Aorta (tissue), 5 donors: ENCODE data around the gene MMP13. TPM values are rescaled to one million over a fixed set of nuclear protein-coding genes. Genes with fewer than 3 reads are reported as not detected.

ENCODE experiments used
- ATAC-seq: fragments of 200-7000 bp; cut with Tn5 transposase; one replicate; pipeline ENCODE4 v1.9.1; 2022; ENCODE audit warnings: moderate library complexity; ENCODE audit not compliant: low FRiP score
- DNase-seq, 2 donors: peaks; one replicate each; pipeline ENCODE4 v3.0.0-alpha.2; 2020
- H3K27ac ChIP-seq, 2 donors: one replicate each; pipeline ENCODE4 v1.5.1; 2013; ENCODE audit warnings: low read length in 2 of 2, mild to moderate bottlenecking in 2 of 2, moderate library complexity in 2 of 2, control low read depth in 1 of 2, inconsistent platforms in 1 of 2, low read depth in 1 of 2
- H3K27me3 ChIP-seq, 2 donors: one replicate each; pipeline ENCODE4 v1.6.1; 2013; ENCODE audit warnings: control low read depth in 1 of 2, low read length in 1 of 2, mild to moderate bottlenecking in 1 of 2, moderate library complexity in 1 of 2; ENCODE audit not compliant: insufficient read depth in 2 of 2, control insufficient read depth in 1 of 2
- H3K36me3 ChIP-seq, 2 donors: one replicate each; pipeline ENCODE4 v1.6.1; 2013; ENCODE audit warnings: control low read depth in 1 of 2, low read length in 1 of 2, mild to moderate bottlenecking in 1 of 2; ENCODE audit not compliant: insufficient read depth in 2 of 2, control insufficient read depth in 1 of 2
- H3K4me1 ChIP-seq, 2 donors: one replicate each; pipeline ENCODE4 v1.6.1; 2013; ENCODE audit warnings: low read length in 2 of 2, control low read depth in 1 of 2, mild to moderate bottlenecking in 1 of 2, moderate library complexity in 1 of 2; ENCODE audit not compliant: insufficient read depth in 2 of 2, control insufficient read depth in 1 of 2
- H3K4me3 ChIP-seq, 2 donors: one replicate each; pipeline ENCODE4 v1.5.1; 2013; ENCODE audit warnings: low read length in 2 of 2, control low read depth in 1 of 2, mild to moderate bottlenecking in 1 of 2
- H3K9me3 ChIP-seq: one replicate; pipeline ENCODE4 v1.6.1; 2013; ENCODE audit warnings: mild to moderate bottlenecking, low read length; ENCODE audit not compliant: control insufficient read depth
- WGBS, 2 donors: extraction: QIAGEN DNeasy Blood & Tissue Kit; methylation state at CpG; one replicate each; pipeline ENCODE4 v1.1.7; 2013; 5-methylcytosine and 5-hydroxymethylcytosine counted together
- intact Hi-C, 2 donors: fragments of 100-400 bp; cut with DNase I; formaldehyde crosslinking; loops; one replicate each; pipeline versions ENCODE4 v1.14.2 to v1.15.0; 2022
- polyA plus RNA-seq, 2 donors: library from polyadenylated mRNA; stranded (reverse); fragments of 200-250 nt; gene quantifications; one replicate each; pipeline ENCODE4 v1.2.3, GENCODE V29; 2013
- total RNA-seq, 2 donors: library from RNA; stranded (reverse); fragmentation: NEBNext Ultra II Directional; extraction: Animal tissue kit (Norgen Biotek cat#: 25700); gene quantifications; one replicate each; pipeline ENCODE4 v1.2.1, GENCODE V29; 2021
- donor health status: healthy with polysubstance abuse.
- donor health status: Bipolar disorder and iron deficiency.
- donor health status: DM: no; HTN: no; CAD: no.
- donor health status: DM: no; HTN: no; CAD: no.
- donor health status: DM: yes; HTN: yes; CAD: no.

MMP13 gene
- total and polyA plus RNA-seq, 4 donors: 0.05 TPM; not detected in 3

DNA sequence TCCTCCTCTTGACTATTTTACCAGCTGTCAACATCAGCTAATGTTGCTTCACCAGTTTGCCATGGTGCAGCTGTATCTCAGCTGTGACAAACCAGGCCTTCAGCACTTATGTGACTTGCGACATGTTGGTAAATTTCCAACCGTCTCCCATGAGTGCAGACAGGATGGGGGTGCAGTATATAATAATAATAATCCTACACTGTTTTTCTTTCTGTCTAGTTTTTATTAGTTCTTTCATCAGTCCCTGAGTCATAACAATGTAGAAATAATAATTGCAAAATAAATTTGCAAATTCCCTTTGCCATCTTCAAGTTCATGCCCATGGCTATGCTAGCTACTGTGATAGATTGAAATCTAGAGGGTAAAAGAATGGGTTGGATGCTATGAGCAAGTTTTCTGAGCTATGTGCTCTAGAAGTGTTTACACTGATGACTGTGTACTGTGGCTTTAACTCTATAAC lies 4.9 kb downstream of the MMP13 start:
- DNase-seq (no peak), ATAC-seq (no peak)
- H3K9me3 ChIP-seq: no peaks in the 10 kb centered on the region
- peaks cover 0 to 2% of the 10 kb centered on the region in 2 donors for H3K27me3 ChIP-seq
- no peaks in the 10 kb centered on the region for H3K4me1 ChIP-seq
- no peaks in the 10 kb centered on the region for H3K36me3 ChIP-seq
- intact Hi-C loops: no loop called here
- WGBS, 2 donors: 18 to 21% methylated on average over 2 of the region's 2 CpGs
- no peak overlapping the region for H3K27ac ChIP-seq
- H3K4me3 ChIP-seq: no peak overlapping the region

DNA sequence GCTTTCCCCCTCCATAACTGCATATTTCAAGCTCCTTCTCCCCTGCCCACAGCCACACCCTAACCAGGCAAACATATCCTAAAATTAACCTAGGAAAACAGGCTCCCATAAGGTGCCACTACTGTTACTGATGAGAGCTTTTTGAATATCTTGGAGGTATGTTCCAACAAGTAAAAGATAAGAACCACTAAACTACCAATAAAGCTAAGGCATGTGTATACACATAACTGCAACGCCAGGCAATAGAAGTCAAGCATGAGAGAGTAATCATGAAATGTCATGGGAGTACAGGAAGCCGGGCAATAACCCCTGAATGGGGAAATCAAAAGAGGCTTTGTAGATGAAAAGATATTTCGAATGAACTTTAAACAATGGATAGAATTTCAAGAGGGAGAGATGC lies 9.3 kb downstream of the MMP13 start:
- Histone ChIP-seq H3K27ac (no peak overlapping the region), H3K4me1 (no peaks in the 10 kb centered on the region), H3K4me3 (no peak overlapping the region), H3K27me3 (no peaks in the 10 kb centered on the region), H3K9me3 (no peaks in the 10 kb centered on the region), H3K36me3 (no peaks in the 10 kb centered on the region)
- intact Hi-C loops: no loop called here
- 43 to 60% methylated on average over 3 of the region's 3 CpGs for WGBS, 2 donors
- DNase-seq (no peak), ATAC-seq (no peak)

DNA sequence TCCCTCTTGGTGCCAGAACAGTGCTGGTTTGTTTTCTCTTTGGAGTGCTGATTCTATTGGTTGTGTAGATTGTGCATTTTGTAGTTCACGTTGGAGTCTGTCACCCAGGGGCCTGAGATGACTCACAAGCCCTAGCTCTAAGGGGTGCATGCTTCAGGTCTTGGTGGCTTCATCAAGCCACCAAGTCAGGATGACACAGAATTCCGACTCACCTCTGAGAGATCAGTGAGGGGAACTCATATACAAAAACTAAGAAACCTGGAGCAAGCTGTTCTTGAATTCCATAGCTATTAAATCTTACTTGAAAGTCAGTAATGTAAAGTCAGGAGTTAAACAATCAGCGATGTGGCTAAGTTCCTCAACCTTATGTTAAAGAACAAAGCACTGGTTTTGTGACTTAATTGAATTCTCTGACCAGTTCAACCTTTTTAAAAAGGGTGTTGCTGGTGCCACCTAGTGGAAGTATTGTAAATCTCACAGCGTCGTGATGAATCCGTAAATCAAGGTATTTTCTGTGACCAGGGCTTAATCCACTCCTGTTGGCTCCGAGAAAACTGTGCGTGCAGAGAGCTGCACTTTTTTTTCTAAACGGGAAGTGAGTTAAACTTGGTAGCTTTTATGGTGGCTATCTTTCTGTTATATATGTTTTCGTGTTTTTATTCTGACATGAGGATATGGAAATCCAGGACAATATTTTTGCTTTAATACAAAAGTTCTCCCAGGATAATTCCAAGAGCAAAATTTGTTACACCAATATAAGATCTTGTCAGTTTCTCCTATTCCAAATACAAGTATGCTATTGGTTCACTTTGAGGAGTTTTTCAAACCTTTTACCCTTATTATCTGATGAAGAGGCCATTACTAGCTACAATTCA lies 14.6 kb downstream of the MMP13 start:
- Histone ChIP-seq H3K27ac (no peak overlapping the region), H3K27me3 (no peaks in the 10 kb centered on the region), H3K36me3 (no peaks in the 10 kb centered on the region), H3K4me3 (no peak overlapping the region), H3K9me3 (no peaks in the 10 kb centered on the region), H3K4me1 (no peaks in the 10 kb centered on the region)
- DNase-seq (no peak), ATAC-seq (no peak)
- intact Hi-C loops: loop anchor here in 1 of 2 donors (5.0 kb wide), 1 partner anchor 109 kb away; no protein-coding TSS in a partner anchor
- 19 to 22% methylated on average over 10 of the region's 10 CpGs for WGBS, 2 donors

DNA sequence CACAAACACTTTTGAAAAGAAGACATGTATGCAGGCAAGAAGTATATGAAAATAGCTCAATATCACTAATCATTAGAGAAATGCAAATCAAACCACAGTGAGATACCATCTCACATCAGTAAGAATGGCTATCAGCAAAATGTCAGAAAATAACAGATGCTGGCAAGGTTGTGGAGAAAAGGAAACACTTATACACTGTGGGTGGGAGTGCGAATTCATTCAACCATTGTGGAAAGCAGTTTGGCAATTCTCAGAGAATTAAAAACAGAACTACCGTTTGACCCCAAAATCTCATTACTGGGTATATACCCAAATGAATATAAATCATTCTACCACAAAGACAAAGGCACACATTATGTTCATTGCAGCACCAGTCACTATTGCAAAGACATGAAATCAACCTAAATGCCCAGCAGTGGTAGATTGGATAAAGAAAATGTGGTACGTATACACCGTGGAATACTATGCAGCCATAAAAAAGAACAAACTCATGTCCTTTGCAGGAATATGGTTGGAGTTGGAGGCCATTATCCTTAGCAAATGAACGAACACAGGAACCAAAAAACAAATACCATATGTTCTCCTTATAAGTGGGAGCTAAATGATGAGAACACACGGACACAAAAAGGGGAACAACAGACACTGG lies 18.5 kb downstream of the MMP13 start:
- whole genome bisulfite sequencing, 2 donors: 91 to 94% methylated on average over 6 of the region's 6 CpGs

DNA sequence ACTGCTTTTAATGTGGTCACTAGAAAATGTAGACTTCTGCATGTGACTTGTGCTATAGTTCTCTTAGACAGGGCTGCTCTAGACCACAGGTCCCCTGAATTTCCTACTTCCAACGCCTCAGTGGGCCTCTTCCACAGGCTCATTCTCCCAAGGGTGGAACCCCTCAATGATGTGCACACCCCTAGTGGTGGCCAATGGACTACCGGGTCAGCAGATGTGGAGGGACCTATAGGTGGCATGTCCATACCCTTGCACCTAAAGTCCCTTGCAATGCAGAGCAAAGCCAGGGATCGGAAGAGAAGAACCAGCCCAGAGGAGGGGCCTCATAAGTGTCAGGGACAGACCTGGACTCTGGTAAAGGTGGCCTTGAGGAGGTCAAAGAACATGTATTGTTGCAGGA lies 20.0 kb downstream of the MMP13 start:
- no peaks in the 10 kb centered on the region for H3K27me3 ChIP-seq
- no peak overlapping the region for H3K27ac ChIP-seq
- 91 to 96% methylated on average over 3 of the region's 3 CpGs for WGBS, 2 donors
- H3K4me1 ChIP-seq: no peaks in the 10 kb centered on the region
- H3K4me3 ChIP-seq: no peak overlapping the region
- DNase-seq (no peak), ATAC-seq (no peak)
- H3K9me3 ChIP-seq: no peaks in the 10 kb centered on the region
- intact Hi-C loops: loop anchor here in 1 of 2 donors (10.0 kb wide), 1 partner anchor 101 kb away; no protein-coding TSS in a partner anchor
- no peaks in the 10 kb centered on the region for H3K36me3 ChIP-seq

More for the DNA sequence above, 18.5 kb downstream of the MMP13 start:
- Histone ChIP-seq H3K27me3 (no peaks in the 10 kb centered on the region), H3K4me1 (no peaks in the 10 kb centered on the region), H3K9me3 (no peaks in the 10 kb centered on the region), H3K27ac (no peak overlapping the region), H3K4me3 (no peak overlapping the region), H3K36me3 (no peaks in the 10 kb centered on the region)
- ATAC-seq (no peak), DNase-seq (no peak)
- intact Hi-C loops: loop anchor here in 1 of 2 donors (10.0 kb wide), 1 partner anchor 102 kb away; no protein-coding TSS in a partner anchor

DNA sequence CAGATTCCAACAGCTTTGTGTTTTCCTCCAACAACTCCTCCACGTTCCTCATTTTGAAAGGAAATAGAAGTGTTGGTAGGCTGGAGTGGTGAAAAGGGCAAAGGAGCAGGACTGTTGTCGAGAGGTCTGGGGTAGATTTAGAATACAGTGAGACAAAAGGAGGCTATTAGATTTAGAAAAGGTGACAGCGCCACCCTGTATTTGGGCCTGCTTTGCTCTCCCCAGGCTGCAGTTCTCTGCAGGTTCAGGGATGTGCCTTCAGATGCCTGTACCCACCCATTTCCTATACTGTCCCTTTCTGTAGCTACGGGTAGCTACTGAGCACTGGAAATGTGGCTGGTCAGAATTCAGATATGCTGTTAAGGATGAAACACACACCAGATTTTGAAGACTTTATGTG lies 20.8 kb downstream of the MMP13 start:
- Histone ChIP-seq H3K27ac (no peak overlapping the region), H3K9me3 (no peaks in the 10 kb centered on the region), H3K27me3 (no peaks in the 10 kb centered on the region), H3K4me1 (no peaks in the 10 kb centered on the region), H3K4me3 (no peak overlapping the region), H3K36me3 (no peaks in the 10 kb centered on the region)
- intact Hi-C loops: loop anchor here in 1 of 2 donors (10.0 kb wide), 1 partner anchor 100 kb away; no protein-coding TSS in a partner anchor
- DNase-seq (no peak), ATAC-seq (no peak)
- 70 to 79% methylated on average over 4 of the region's 4 CpGs for WGBS, 2 donors

DNA sequence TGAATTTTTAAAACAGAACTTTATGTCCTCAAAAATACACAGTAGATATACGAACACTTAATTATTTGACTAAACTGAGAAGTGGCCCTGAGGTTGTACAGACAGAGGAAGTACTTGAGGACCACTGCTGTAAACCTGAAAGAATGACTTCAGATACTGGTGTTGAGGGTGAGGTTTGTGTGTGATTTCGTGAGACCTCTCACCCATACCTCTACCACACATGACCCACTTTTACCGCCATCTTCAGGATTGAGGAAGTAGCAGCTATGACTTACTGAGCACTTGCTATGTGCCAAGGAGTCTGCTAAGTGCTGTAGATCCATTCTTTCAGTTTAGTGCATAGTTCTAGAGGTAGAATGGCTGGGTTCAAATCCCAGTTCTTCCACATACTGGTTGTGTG lies 21.9 kb downstream of the MMP13 start:
- no peaks in the 10 kb centered on the region for H3K4me1 ChIP-seq
- no peaks in the 10 kb centered on the region for H3K36me3 ChIP-seq

DNA sequence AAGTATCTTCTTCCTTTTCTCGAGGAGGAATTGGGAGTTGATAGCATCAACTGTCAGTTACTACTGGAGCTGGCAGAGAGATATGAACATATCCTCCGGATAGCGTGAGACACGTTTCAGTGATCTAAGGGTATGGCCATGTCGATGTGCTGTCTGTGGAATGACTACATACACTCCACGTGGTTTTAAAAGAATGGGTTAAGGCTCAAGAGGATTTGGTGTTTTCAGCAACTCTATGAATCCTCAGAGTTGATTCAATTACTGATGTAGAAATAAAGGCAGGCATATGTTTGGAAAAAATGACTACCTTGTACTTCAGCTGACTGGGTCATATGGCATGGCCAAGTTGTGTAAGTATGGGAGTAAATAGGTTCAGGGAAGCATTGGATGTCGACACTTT lies 22.9 kb downstream of the MMP13 start:
- H3K27ac ChIP-seq: no peak overlapping the region

More for the DNA sequence above, 21.9 kb downstream of the MMP13 start:
- Histone ChIP-seq H3K27ac (no peak overlapping the region), H3K27me3 (no peaks in the 10 kb centered on the region), H3K4me3 (no peak overlapping the region), H3K9me3 (no peaks in the 10 kb centered on the region)
- WGBS, 2 donors: 85 to 91% methylated on average over 3 of the region's 3 CpGs
- ATAC-seq: no peak
- DNase-seq: no peak
- intact Hi-C loops: loop anchor here in 1 of 2 donors (10.0 kb wide), 1 partner anchor 99 kb away; no protein-coding TSS in a partner anchor

More for the DNA sequence above, 22.9 kb downstream of the MMP13 start:
- ATAC-seq (no peak), DNase-seq (no peak)
- 83 to 85% methylated on average over 7 of the region's 7 CpGs for WGBS, 2 donors
- no peaks in the 10 kb centered on the region for H3K27me3 ChIP-seq
- no peaks in the 10 kb centered on the region for H3K9me3 ChIP-seq
- H3K4me3 ChIP-seq: no peak overlapping the region
- H3K4me1 ChIP-seq: no peaks in the 10 kb centered on the region
- H3K36me3 ChIP-seq: no peaks in the 10 kb centered on the region
- intact Hi-C loops: loop anchor here in 1 of 2 donors (10.0 kb wide), 1 partner anchor 98 kb away; no protein-coding TSS in a partner anchor
